Activated T-cell treated with anti-CD3 and anti-CD28 coated beads, Interleukin-2, amount 50 U/mL, for 72 hours (primary cell): ENCODE measurements around the gene ALDH3A2. TPM values are rescaled to one million over a fixed set of nuclear protein-coding genes. Genes with fewer than 3 reads are reported as not detected.

Experiments
- ATAC-seq, 2 donors: fragments of 150-1000 bp; cut with Tn5 transposase; replicated peaks in 1 of 2; 2 replicates each; pipeline ENCODE4 v1.10.0; 2021; ENCODE audit warnings: moderate library complexity in 2 of 2, mild to moderate bottlenecking in 1 of 2
- DNase-seq, 2 donors: peaks; one replicate each; pipeline ENCODE4 v3.0.0; 2021 to 2022; ENCODE audit warnings: mixed read lengths in 1 of 2
- H3K27ac Mint-ChIP-seq: one replicate; pipeline ENCODE4 v1.8.0; 2022; ENCODE audit warnings: mild to moderate bottlenecking, moderate library complexity, mixed read lengths
- H3K27me3 Mint-ChIP-seq: one replicate; pipeline ENCODE4 v1.8.0; 2022; ENCODE audit warnings: low read depth, mixed read lengths
- H3K36me3 Mint-ChIP-seq, 2 donors: one replicate each; pipeline ENCODE4 v1.8.0; 2022; ENCODE audit warnings: mixed read lengths in 2 of 2, mild to moderate bottlenecking in 1 of 2; ENCODE audit not compliant: insufficient read depth in 2 of 2
- H3K4me1 Mint-ChIP-seq: one replicate; pipeline ENCODE4 v1.8.0; 2022; ENCODE audit warnings: low read depth, mixed read lengths
- H3K4me3 Mint-ChIP-seq, 2 donors: one replicate each; pipeline ENCODE4 v1.8.0; 2022; ENCODE audit warnings: mild to moderate bottlenecking in 2 of 2, mixed read lengths in 2 of 2, moderate library complexity in 2 of 2
- H3K9me3 Mint-ChIP-seq, 2 donors: one replicate each; pipeline ENCODE4 v1.8.0; 2022; ENCODE audit warnings: mixed read lengths in 2 of 2
- total RNA-seq, 2 donors: library from RNA; stranded (reverse); gene quantifications; one replicate each; pipeline ENCODE4 v1.2.3, GENCODE V29; 2022

The ALDH3A2 gene
- total RNA-seq: 10 to 100 TPM; 19.7 to 25.1 TPM

DNA sequence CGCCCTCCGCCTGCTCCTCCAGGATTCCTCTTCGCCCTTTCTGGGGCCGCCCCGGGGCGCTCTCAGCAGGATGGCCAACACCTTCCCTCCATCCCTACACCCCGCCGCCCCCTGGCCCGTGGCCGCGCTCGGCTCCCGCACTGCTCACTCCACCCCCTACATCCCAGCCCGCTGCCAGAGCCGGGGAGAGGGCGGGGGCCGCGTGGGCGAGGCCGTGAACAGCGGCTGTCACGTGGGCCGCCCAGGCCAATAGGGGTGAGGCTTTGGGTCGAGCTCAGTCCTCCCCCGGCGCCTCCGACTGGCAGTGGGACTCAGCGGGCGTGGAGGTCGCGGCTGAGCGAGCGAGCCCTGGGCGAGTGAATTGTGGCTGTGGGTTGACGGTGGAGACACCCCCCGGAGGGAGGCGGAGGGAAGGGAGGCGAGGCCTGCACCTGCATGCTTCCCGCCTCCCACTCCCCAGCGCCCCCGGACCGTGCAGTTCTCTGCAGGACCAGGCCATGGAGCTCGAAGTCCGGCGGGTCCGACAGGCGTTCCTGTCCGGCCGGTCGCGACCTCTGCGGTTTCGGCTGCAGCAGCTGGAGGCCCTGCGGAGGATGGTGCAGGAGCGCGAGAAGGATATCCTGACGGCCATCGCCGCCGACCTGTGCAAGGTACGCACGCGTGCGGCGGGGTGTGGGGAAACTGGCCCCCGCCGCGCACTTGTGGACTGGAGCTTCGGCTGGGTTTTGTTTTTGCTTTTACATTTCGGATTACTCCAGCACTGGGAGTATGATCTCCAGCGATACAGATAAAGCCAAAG is at the start of gene ALDH3A2:
Gene ALDH3A2 (plus strand): TSS at position 277 of the 799 bp plus-strand sequence. CDS start 221 bp downstream, at position 498.
- peaks cover 42% of the 10 kb centered on the region for H3K4me1 Mint-ChIP-seq
- peak within 1 kb of the TSS; percentile 95 to 96 for H3K4me3 Mint-ChIP-seq
- no peaks in the 10 kb centered on the region for H3K9me3 Mint-ChIP-seq
- peaks cover 3 to 5% of the 10 kb centered on the region in 2 donors for H3K36me3 Mint-ChIP-seq
- H3K27ac Mint-ChIP-seq: peak within 1 kb of the TSS; percentile 87
- ATAC-seq: peak; percentile 96 to 98
- peak; percentile 96 to 98 for DNase-seq
- no peaks in the 10 kb centered on the region for H3K27me3 Mint-ChIP-seq

DNA sequence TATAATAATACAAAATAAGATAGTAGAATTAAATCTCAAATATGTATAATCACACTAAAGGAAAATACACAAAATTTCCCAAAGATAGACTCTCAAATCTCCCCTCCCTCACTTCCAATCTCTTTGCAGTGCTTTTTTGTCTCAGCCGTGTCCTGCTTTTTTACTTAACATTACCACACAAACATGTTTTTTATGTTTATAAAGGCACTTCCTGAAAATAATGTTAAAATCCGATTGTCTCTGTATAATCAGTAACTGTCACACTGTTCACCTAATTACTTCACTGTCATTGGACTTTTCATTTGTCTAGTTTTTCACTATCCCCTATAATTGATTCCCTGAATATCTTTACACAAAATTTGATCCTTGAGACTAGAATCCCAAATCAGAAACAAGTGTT is 38.2 kb upstream of the ALDH3A2 start:
- Mint-ChIP-seq H3K27ac (no peak overlapping the region), H3K27me3 (no peaks in the 10 kb centered on the region), H3K4me1 (peaks cover 6% of the 10 kb centered on the region), H3K9me3 (no peaks in the 10 kb centered on the region), H3K4me3 (no peak overlapping the region), H3K36me3 (no peaks in the 10 kb centered on the region)
- no peak for ATAC-seq
- DNase-seq: no peak

DNA sequence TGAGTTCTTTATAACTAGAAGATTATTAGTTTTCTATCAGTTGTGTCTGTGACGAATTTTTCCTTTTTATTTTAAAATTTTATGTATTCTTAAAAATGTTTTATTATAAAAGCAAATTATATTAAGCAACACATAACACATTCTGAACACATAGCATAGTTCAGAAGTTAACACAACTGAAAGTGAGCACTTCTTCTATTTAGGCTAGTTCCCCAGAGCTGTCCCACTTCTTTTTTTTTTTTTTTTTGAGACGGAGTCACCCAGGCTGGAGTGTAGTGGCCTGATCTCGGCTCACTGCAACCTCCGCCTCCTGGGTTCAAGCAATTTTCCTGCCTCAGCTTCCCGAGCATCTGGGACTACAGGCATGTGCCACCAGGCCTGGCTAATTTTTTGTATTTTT is 37.7 kb upstream of the ALDH3A2 start:
- no peaks in the 10 kb centered on the region for H3K36me3 Mint-ChIP-seq
- ATAC-seq (no peak), DNase-seq (no peak)
- H3K27ac Mint-ChIP-seq: no peak overlapping the region
- H3K4me3 Mint-ChIP-seq: no peak overlapping the region
- no peaks in the 10 kb centered on the region for H3K9me3 Mint-ChIP-seq
- no peaks in the 10 kb centered on the region for H3K27me3 Mint-ChIP-seq
- H3K4me1 Mint-ChIP-seq: peaks cover 6% of the 10 kb centered on the region

DNA sequence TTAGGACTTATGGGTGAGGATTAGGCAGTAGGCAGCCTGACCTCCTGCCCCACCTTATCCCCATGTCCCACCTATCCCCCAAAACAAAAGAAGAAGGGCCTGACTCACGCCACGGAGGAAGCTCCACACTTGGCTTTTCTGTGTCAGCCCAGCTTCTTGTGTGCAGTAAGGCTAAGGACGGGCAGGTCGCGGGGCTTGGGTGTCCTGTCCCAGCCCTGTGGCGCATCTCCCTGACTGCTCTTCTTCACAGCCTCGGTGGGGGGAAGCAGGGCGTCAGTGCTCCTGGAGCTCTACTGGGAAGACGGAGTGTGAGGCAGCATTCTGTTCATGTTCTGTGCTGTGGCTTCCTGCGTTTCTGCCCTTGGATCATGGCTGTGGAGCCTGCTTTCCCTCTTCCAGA is 34.6 kb upstream of the ALDH3A2 start:
- peaks cover 9 to 12% of the 10 kb centered on the region in 2 donors for H3K9me3 Mint-ChIP-seq
- H3K36me3 Mint-ChIP-seq: peaks cover 7 to 12% of the 10 kb centered on the region in 2 donors
- H3K27ac Mint-ChIP-seq: no peak overlapping the region
- ATAC-seq (no peak), DNase-seq (no peak)
- H3K4me3 Mint-ChIP-seq: no peak overlapping the region
- no peaks in the 10 kb centered on the region for H3K27me3 Mint-ChIP-seq
- peaks cover 6% of the 10 kb centered on the region for H3K4me1 Mint-ChIP-seq

- Mint-ChIP-seq H3K27me3 (no peaks in the 10 kb centered on the region), H3K36me3 (peaks cover 16 to 21% of the 10 kb centered on the region in 2 donors), H3K27ac (no peak overlapping the region), H3K4me3 (no peak overlapping the region), H3K9me3 (peaks cover 18 to 20% of the 10 kb centered on the region in 2 donors), H3K4me1 (peaks cover 6% of the 10 kb centered on the region)
- no peak for DNase-seq
- no peak for ATAC-seq
Observed at GRCh38 chr17:19614900-19615299, 33.7 kb upstream of the ALDH3A2 start.

GRCh38 chr17:19618015-19618414 is 30.5 kb upstream of the ALDH3A2 start:
- DNase-seq: no peak
- no peak for ATAC-seq
- Mint-ChIP-seq H3K27me3 (no peaks in the 10 kb centered on the region), H3K9me3 (peaks cover 19 to 25% of the 10 kb centered on the region in 2 donors), H3K4me1 (peaks cover 6% of the 10 kb centered on the region), H3K4me3 (no peak overlapping the region), H3K36me3 (peaks cover 17 to 23% of the 10 kb centered on the region in 2 donors), H3K27ac (no peak overlapping the region)

DNA sequence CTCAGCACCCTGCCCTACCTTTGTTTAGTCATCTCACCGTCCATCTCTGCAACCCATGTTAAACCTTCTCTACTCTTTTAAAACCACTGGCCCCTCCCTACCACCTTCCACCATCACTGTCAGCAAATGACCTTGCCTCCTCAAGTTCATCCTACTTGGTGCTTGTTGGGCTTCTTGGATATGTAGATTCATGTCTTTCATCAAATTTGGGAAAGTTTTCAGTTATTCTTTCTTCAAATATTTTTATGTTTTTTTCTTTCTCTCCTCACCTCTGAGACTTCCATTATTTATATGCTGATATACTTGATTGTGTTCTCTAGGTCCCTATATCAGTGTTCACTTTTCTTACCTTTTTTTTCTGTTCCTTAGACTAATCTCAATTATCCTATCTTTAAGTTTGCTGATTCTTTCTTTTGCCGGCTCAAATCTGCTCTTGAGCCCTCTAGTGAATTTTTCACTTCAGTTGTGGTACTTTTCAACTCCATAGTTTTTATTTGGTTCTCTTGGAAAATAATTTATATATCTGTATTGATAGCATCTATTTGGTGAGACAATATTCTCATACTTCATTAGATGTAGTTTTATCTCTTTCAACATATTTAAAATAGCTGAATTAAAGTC is 28.7 kb upstream of the ALDH3A2 start:
- peaks cover 19 to 29% of the 10 kb centered on the region in 2 donors for H3K9me3 Mint-ChIP-seq

DNA sequence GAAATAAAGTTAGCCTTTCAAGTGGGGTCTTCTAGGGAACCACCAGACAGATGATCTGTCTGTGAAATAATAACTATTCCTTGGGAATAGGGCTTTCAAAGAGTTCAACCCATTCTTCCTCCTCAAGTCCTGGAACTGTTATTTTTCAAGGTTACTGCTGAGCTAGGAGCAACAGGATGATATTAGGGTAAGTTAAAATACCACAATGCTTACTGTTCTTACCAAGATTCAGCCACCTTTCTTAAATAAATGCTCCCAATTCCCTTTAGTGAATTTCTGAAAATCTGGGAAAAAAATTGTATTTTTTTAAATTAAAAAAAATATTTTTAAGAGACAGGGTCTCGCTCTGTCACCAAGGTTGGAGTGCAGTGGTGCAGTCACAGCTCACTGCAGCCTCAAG is 26.9 kb upstream of the ALDH3A2 start:
- Mint-ChIP-seq H3K27me3 (no peaks in the 10 kb centered on the region), H3K4me3 (no peak overlapping the region), H3K9me3 (peaks cover 19 to 29% of the 10 kb centered on the region in 2 donors), H3K4me1 (no peaks in the 10 kb centered on the region), H3K36me3 (peaks cover 17 to 21% of the 10 kb centered on the region in 2 donors), H3K27ac (no peak overlapping the region)
- no peak for ATAC-seq
- no peak for DNase-seq

More for the DNA sequence above, 28.7 kb upstream of the ALDH3A2 start:
- Mint-ChIP-seq H3K4me3 (no peak overlapping the region), H3K4me1 (no peaks in the 10 kb centered on the region), H3K36me3 (peaks cover 17 to 23% of the 10 kb centered on the region in 2 donors), H3K27ac (no peak overlapping the region), H3K27me3 (no peaks in the 10 kb centered on the region)
- no peak for DNase-seq
- ATAC-seq: no peak

- DNase-seq: no peak
- Mint-ChIP-seq H3K27ac (no peak overlapping the region), H3K27me3 (peaks cover 15% of the 10 kb centered on the region), H3K4me3 (no peak overlapping the region), H3K36me3 (no peaks in the 10 kb centered on the region), H3K4me1 (no peaks in the 10 kb centered on the region), H3K9me3 (peaks cover 0 to 7% of the 10 kb centered on the region in 2 donors)
- no peak for ATAC-seq
Observed at GRCh38 chr17:19626079-19626478, 22.5 kb upstream of the ALDH3A2 start.

GRCh38 chr17:19629449-19629848 is 19.1 kb upstream of the ALDH3A2 start:
- no peak for DNase-seq
- H3K4me1 Mint-ChIP-seq: no peaks in the 10 kb centered on the region
- no peak overlapping the region for H3K4me3 Mint-ChIP-seq
- H3K27me3 Mint-ChIP-seq: peaks cover 15% of the 10 kb centered on the region
- ATAC-seq: no peak
- H3K36me3 Mint-ChIP-seq: no peaks in the 10 kb centered on the region
- no peak overlapping the region for H3K27ac Mint-ChIP-seq
- no peaks in the 10 kb centered on the region for H3K9me3 Mint-ChIP-seq

DNA sequence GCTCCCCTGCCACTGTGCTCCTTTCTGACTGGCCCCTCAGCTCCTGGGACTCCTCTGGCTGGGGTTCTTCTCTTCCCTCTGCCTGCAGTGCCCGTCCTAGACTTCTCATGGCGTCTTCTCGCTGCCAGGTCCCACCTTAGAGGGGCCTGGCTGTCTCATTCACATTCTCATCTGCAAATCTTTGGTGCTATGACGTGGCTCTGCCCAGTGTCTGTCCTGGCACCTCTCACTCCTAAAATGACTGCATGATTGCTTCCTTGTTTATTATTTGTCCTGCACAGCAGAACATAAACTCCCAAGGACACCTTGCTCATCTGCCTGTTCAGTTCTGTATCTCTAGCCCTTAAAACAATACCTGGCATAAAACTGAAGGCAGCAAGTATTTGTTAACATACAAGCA is 18.5 kb upstream of the ALDH3A2 start:
- Mint-ChIP-seq H3K27ac (no peak overlapping the region), H3K27me3 (peaks cover 19% of the 10 kb centered on the region), H3K9me3 (no peaks in the 10 kb centered on the region), H3K4me1 (no peaks in the 10 kb centered on the region), H3K36me3 (no peaks in the 10 kb centered on the region), H3K4me3 (no peak overlapping the region)
- ATAC-seq (no peak), DNase-seq (no peak)

DNA sequence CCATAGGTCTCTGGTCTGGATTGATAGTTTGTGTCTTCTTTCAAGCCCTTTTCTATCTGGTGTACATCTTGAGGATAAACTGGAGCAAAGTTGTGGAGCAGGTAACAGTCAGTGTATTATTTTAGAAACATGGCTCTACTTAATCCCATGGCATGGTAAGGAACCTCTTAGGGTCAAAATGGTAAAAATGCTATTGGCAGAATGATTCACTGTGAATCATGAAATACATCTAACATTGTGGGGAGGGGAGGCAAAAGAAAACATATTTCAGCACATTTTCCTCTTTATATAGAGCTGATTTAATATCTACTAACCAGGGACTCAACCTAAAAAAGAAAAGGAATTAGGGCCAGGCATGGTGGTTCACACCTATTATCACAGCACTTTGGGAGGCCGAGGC is 17.9 kb upstream of the ALDH3A2 start:
- Mint-ChIP-seq H3K27ac (no peak overlapping the region), H3K36me3 (no peaks in the 10 kb centered on the region), H3K4me1 (no peaks in the 10 kb centered on the region), H3K4me3 (no peak overlapping the region), H3K9me3 (no peaks in the 10 kb centered on the region), H3K27me3 (peaks cover 21% of the 10 kb centered on the region)
- no peak for DNase-seq
- ATAC-seq: no peak

- Mint-ChIP-seq H3K36me3 (no peaks in the 10 kb centered on the region), H3K9me3 (no peaks in the 10 kb centered on the region), H3K27ac (no peak overlapping the region), H3K27me3 (peaks cover 21% of the 10 kb centered on the region), H3K4me1 (no peaks in the 10 kb centered on the region), H3K4me3 (no peak overlapping the region)
- ATAC-seq (no peak), DNase-seq (no peak)
Observed at GRCh38 chr17:19631905-19632304, 16.6 kb upstream of the ALDH3A2 start.
